Vagina (tissue), 2 donors: ENCODE measurements around the gene TNK2.

ENCODE experiments used
- CTCF ChIP-seq, 3 experiments: fragments of 450-650 bp in 2 of 3; fragments of 200-600 bp in 1 of 3; sonication (generic) in 1 of 3; IDR thresholded peaks; one replicate each; pipeline ENCODE4 v1.5.1; 2017 to 2019; ENCODE audit warnings: antibody characterized with exemption in 3 of 3, mild to moderate bottlenecking in 2 of 3, moderate library complexity in 2 of 3
- POLR2A ChIP-seq, 2 donors: fragments of 450-650 bp; IDR thresholded peaks; one replicate each; pipeline ENCODE4 v1.6.1; 2017; ENCODE audit warnings: antibody characterized with exemption in 2 of 2, mild to moderate bottlenecking in 2 of 2, moderate library complexity in 2 of 2
- POLR2AphosphoS5 ChIP-seq, 2 donors: sonication (generic); formaldehyde crosslinking; IDR thresholded peaks; one replicate each; pipeline ENCODE4 v1.9.0; 2017; ENCODE audit warnings: antibody characterized with exemption in 2 of 2, mild to moderate bottlenecking in 2 of 2, low read depth in 1 of 2; ENCODE audit not compliant: insufficient read depth in 1 of 2

- TF ChIP-seq CTCF (IDR thresholded peaks at IDR 0.05) (no peak), POLR2A (IDR thresholded peaks at IDR 0.05) (no peak), POLR2AphosphoS5 (IDR thresholded peaks at IDR 0.05; ENCODE audit: insufficient read depth in 1 of 2, low read depth in 1 of 2) (no peak)
Measured at GRCh38 chr3:195839260-195840010, 68.9 kb downstream of the TNK2 start.
